ENCODE data around the gene DZANK1.
"Not testable (repeated sequence)": the region's sequence is repeated elsewhere in the genome, so short reads cannot be mapped to it uniquely, and the experiment has no call there.

The DZANK1 gene

DNA sequence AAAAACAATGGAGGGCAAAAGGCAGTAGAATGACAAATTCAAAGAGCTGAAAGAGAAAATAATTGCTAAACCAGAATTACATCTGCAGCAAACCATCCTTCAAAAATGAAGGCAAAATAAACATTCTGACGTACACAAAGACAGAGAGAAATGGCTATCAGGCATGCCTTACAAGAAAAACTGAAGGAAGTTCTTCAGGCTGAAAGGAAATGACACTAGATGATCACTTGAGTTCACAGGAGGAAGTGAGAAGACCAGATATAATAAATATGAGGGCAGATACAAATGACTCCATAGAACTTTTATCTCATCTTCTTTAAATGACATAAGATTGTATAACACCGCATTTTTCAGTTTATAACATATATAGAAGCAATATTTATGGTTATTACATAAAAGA, 30.0 kb downstream of the DZANK1 start:
- no peak for DNase-seq

DNA sequence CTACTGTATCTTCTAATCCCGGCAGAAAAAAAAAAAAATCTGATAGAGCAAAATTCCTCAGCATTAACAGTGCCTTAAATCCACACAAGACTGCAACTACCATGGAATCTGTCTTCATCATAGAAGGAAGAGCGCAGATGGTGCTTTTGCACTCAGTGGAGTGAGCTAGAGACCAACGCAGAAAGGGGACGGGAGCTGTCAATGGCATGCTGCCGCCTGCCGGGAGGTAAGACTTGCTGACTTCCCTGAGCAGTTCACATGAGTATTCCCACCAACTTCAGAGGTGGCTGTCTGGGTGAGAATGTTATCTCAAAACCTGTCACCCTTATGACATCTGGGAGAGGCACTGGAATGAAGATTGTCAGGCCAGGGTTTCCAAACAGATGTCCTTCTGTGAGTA, 35.6 kb downstream of the DZANK1 start:
- no peak for DNase-seq

DNA sequence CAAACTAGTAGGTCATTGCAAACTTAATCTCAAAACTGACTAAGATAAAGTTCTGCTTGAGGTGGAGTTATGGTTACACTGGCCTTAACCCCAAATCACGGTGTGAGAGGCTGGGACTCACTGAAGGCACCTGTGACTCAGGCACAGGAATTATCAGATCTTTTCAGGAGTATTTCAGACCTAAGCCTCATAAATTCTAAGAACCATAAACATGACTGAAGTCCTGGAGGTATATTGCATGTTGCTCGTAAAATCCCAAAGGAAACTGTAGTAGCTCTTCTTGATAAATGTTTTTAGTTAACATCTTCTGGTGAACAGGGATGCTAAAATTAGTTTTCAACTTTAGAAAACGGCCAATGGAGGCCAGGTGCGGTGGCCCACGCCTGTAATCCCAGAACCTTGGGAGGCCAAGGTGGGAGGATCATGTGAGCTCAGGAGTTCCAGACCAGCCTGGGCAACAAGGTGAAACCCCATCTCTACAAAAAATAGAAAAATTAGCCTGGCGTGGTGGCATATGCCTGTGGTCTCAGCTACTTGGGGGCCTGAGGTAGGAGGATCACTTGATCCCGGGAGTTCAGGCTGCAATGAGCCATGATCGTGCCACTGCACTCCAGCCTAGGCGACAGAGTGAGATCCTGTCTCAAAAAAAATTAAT, 36.5 kb downstream of the DZANK1 start:
- DNase-seq = no peak

DNA sequence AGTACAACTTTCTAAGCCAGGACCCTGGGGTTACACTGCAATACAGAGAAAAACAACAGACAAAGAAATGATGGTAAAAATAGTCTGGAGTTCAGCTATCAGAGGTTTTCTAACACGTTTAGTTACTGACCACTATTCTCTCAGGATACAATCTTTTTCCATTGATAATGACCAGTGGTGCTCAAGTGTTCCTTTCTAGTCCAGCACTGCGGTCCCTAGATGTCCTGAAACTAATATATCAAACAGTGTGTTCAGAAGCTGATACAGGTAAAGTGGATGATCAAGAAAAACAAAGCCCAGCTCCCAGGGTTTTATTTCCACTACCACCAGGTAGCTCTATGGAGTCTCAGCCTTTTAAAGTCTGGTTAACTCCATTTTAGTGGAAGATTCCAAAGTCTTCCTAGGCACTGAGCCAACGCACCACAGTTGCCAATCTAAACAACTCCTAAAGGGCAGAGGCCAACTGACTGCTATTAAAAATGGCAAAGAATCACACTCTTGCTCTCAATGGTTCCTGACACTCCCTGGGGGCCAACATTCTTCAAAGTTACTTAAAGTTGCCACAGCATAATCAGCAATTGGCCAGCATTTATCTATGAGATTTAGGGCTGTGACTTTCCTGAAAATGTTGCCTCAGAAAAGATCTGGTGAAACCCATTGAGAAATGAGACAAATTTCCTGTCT, 38.2 kb downstream of the DZANK1 start:
- no peak for DNase-seq

DNA sequence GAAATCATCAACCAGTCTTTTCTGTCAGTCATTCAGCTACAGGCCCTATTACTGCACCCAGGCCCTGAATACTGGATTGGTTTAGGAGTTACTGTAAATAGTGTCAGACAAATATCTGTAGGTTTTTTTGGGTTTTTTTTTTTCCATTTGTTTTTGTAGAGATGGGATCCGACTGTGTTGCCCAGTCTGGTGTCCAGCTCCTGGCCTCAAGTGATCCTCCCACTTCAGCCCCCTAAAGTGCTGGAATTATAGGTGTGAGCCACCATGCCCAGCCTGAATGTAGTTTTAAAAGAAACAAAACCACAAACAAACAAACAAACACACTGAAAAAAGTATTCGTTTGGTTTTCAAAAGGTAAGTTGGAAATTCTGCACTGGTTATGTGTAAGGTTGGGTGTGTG, 39.6 kb downstream of the DZANK1 start:
- DNase-seq = no peak

DNA sequence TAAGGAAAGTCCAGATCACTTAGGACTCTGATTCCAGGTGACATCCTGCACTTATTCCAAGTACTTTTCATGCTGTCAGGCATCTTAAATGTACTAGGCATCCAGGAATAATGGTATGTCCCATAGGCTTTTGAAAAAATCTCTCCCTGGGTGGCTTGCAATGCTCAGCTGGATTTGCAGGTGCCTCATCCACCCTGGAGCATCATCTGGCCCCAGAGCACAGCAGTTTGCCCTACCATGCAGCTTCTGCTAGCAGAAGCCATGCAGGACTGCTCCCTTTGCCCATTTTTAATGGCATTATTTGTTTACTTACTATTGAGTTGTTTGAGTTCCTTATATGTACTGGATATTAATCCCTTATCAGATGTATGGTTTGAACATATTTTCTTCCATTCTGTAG, 45.2 kb downstream of the DZANK1 start:
- no peak for DNase-seq

DNA sequence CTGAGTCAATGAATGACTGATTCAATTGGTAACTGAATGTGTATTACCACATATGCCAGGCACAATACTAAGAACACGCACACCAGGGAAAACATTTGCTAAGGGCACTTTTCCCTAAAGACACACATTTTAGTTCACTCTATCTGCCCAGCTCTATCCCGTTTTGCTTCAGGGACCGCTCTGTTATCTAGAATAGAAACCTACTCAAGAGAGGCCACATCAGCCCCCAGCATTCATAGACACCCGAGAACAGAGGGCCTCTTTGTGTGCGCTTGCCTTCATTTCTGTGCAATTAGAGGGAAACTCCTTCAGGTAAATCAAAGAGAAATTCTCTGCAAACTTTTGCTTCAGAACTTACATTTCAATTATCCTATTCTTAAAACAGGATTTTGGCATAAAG, 50.3 kb downstream of the DZANK1 start:
- no peak for DNase-seq

DNA sequence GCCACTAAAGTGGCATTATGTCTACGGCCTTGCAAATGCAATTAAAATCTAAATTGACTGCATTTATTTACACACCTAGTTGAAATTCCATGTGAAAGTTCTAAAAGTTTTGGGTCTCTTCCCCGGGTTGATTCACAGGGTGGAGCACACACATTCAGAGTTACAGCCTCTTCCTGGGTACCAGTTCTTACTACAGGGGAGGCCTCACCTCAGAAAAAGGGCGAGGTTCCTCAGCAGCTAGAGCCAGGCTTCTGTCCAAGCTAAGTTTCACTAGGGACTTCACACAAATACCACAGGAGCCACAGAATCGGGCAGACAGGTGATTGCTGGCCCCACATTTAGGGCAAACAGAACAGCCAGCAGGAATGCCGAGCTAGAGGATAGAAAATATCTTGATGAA, 52.7 kb downstream of the DZANK1 start:
- no peak for DNase-seq

DNA sequence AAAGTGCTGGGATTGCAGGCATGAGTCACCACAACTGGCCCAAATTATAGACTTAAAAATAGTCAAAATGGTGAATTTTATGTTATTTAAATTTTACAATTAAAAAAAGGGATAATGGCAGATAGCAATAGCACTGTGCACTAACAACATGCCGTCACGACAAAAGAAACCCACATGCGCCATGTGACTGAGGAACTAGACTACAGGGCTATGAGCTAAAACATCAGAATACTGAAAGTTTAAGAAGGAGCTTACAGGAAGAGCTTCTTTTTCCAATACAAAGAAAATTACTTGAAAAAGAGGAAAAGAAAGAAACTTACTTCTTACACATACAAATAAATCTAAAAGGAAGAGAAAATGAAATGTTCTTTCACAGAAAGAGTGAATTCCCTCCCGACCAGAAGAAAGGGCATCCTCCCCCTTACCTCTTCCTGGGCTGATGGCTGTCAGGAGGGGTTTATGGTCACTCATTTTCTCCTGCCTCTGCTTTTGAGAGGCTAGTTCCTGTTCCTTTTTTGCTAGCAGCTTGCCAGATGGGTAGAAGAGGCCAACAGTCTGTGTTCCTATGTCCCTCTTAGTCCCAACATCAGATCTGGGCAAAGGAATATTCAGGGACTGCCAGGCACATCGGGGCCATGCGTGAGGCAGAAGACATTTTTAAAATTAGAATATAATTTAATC, 54.5 kb downstream of the DZANK1 start:
- DNase-seq = no peak

DNA sequence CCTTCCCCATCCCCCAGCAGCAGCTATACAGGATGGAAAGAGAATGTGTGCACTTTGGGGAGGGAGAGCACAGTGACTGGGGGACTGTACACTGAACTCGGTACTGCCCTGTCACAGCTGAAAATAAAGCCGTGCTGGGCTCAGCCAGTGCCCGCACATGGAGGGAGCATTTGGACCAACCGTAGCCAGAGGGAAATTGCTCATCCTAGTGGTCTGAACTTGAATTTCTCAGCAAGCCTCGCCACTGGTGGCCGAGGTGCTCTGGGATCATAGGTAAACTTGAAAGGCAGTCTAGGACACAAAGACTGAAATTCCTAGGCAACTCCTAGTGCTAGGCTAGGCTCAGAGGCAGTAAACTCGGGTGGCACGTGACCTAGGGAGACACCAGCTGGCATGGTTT, 61.0 kb downstream of the DZANK1 start:
- no peak for DNase-seq

DNA sequence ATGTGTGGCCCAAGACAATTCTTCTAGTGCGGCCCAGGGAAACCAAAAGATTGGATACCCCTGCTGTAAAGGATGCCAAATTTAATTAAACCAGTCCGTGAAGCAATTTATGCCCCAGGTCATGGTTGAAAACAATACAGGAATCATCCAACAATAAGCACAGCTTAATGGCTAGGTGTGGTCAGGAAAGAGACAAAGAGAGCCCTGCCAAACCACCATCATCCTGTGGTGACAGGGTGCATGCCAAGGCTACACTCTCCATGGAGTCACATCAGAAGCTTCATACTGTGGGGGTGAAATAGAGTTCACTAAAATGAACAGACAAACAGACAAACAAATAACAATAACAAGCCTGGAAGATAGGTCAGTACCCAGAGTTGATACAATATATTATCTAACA, 62.7 kb downstream of the DZANK1 start:
- no peak for DNase-seq

DNA sequence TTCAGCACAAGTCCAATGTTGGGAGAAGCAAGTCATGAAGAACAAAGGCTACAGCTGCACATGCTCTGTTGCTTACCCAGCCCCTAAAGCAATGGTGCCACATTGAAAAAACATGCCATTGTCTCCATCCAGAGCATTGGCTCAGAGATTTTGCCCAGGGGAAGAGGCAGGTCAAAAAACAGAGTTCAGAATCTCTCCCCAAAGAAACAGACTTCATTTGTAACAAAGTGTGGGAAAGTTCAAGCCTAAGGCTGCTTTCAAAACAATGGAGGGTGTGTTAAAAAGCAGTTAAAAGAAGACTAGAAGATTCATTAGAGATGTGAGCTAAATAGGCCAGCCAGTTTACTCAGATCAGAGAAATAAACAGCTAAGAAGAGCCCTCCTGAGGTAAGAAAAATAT, 63.6 kb downstream of the DZANK1 start:
- DNase-seq = no peak

DNA sequence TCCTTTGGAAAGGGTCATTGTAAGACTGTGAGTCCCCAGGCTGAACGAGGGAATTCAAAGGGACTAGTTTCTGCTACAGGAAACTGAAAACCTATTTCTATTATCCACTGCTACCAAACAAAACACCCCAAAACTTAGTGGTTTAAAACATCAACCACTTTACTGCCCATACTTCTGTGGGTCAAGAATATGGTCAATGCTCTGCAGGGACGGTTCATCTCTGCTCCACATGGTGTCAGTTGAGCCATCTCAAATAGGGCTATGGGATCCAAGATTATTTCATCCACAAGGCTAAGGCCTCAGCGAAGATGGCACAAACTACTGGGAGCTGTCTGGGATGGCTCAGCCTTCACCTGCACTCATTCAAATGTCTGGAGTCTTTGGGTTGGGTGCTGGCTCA, 65.5 kb downstream of the DZANK1 start:
- DNase-seq = no peak

DNA sequence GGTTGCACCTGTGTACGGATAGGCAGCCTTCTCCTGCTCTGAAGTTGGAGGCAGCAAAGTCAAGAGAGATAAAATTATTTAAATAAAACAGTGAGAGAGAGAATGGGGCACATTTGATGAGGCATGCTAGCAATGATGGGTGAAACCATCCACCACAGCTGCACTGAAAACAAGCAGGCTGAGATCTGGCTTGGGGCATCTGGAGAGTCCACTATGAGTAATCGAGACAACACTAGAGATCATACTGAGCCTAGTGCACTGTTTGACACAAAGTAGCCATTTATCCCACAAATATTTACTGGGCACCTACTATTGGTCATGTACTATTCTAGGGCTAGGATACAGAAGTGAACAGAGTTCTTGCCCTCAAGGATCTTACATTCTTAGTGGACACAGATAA, 66.4 kb downstream of the DZANK1 start:
- DNase-seq = no peak

DNA sequence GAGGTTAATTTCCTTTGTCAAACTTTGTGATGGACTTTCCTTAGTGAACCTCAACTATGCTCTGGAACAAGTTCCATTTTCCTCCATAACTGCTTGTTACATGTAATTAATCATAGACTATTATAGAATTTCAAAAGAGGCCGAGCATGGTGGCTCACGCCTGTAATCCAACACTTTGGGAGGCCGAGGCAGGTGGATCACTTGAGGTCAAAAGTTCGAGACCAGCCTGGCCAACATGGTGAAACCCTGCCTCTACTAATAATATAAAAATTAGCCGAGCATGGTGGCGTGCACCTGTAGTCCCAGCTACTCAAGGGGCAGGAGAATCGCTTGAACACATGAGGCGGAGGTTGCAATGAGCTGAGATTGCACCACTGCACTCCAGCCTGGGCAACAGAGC, 68.1 kb downstream of the DZANK1 start:
- DNase-seq = not testable (repeated sequence)

DNA sequence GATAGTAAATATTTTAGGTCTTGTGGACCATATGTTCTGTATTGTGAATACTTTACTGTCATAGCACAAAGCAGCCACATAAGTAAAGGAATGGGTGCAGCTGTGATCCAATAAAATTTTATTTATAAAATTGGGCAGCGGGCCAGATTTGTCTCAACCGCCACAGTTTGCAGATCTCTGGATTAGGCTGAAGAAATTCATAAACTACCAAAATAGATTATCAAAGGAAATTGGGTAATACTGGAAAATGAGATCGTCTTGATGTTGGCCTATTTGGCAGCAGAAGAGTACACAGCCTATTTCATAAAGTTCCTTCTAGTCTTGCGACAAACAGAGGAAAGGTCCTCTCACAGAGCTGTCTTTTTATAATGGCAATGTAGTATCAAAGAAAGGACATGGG, 69.8 kb downstream of the DZANK1 start:
- DNase-seq = no peak

DNA sequence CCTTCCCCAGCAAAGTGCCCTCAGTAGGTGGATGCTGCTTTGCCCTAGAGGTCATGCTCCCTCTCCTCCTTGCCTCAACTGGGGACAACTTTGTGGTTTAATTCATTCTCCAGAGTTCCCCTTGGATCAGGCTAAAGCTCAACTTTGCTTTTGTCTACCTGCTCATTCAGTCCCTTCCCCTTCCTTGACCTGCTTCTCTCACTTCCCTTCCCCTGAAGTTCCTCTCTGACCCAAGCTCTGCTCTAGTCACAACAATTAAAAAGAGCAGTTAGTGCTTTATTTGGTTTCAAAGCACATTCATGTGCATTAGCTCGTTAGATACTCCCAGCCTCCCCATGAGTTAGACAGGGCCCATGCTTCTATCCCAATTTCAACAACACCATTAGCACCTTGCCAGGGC, 71.3 kb downstream of the DZANK1 start:
- no peak for DNase-seq

DNA sequence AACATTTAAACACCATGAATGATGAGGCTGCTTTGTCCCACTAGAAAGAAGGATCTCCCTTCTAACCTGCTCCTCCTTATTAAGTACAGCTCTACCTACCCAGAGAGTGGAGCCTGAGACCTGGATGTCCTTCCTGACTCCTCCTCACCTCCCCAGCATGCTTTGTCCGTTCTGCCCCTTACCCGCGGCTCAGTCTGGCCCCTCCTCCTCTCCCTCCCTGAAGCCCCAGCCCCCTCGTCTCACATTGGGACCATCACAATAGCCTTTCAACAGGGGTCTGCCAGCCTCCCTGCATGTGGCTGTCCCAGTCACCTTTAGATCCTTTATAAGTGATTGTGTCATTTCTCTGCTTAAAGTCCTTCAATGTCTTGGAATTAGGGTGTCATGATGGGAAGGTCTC, 72.5 kb downstream of the DZANK1 start:
- DNase-seq = no peak

DNA sequence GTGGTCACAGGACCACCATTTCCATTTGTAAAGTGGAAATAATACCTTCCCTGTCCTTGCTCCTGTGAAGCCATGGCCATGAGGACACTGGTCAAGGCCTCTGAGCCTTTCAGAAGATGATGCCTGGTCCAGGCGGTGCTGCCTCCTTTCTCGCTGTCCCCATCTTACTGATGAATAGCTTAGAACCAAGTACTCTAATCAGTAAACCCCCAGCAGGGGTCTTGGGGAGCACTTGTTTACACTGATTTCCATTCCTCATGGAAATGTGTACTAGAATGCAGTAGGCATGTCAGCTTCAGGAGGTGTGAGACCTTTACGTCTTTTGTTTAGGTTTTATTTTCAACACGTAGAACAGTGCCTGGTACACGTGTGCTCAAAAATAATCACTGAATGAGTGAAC, 75.1 kb downstream of the DZANK1 start:
- DNase-seq = no peak

DNA sequence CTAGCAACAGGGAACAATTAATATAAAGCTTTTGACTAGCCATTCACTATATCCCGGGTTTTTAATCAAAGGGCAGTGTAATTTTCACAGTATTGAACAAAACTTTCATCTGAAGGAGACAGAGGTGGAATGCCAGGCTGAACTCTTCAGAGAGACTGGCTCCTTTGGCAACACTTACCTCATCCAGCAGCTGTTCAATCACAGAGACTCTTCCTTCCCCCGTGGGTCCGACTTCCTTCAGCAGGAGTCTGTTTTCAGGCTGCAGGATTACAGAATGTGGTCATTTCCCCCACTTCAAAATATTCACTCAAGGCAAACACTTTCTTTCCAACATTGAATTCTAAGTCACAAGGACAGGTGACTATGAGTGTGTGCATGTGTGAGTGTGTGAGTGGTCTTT, 76.6 kb downstream of the DZANK1 start:
- no peak for DNase-seq

DNA sequence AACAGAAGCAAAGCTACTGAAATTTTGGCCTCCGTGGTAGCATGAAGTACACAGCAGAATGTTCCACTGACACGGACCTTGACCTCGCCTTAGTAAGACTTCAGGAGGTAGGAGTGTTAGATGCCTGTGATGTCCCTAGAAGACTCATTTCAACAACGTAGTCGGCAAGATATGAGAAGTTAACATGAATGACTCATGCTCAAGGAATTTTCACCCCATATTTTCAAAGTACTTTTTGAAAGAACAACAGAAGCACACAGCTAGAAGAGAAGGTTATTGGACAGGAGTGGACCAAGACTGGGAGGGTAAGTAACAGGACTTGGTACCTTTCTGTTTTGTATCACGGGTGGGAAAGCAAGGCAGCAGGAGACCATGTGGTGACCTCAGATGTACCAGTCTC, 78.0 kb downstream of the DZANK1 start:
- DNase-seq = no peak

DNA sequence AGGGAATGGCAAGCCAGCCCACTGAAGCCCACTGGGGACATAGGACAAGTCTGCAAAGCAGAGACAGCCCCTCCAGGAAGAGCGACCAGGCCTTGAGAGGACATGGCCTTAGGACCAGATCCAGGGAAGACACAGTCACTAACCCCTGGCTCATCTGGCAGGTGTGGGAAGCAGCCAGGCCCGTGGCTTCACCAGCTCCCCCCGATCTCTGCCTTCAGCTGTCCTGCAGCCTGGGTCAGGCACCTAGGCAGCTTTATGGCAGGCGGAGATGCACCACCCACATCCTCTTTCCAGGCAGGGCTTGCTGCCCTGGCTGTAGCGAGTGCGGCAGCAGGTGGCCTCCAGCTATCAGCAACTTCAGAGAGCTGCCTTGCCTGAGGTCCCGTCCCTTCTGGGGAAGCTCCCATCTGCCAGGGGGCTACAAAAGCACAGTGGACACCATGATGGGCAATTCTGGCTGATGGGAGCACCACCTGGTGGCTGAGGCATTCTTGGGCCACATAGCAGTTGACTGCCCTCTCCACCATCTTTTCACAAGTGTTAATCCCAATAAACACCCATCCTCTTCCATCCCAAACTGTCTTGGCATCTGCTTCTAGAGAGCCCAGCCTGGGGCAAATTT, 85.8 kb downstream of the DZANK1 start:
- DNase-seq = no peak

DNA sequence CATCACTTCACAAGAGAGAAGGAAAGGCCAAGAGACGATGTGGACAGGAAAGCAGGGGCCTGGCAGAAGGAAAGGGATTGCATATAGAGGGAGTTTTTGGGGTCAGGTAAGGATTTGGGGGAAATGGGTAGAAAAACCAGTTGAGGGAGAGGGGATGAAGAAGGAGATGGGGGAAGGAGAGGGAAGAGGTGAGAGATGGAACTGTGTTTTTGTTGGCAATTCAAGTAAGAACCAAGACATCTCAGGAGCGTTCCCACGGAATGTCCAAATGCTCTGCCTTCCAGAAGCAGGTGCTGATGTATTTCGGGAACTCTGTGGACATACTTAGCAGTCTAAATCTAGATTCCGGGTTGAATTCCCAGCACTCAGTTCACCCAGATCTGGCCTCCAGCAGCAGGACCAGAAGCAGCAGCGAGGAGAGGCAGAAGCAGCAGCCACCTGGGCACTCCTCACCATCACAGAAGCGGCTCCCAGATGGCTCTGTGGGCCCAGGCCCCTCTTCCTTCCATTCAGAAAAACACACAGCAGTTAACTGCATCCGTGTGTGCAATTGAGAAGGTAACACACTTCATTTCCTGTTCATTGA, 88.8 kb downstream of the DZANK1 start:
- DNase-seq = no peak

DNA sequence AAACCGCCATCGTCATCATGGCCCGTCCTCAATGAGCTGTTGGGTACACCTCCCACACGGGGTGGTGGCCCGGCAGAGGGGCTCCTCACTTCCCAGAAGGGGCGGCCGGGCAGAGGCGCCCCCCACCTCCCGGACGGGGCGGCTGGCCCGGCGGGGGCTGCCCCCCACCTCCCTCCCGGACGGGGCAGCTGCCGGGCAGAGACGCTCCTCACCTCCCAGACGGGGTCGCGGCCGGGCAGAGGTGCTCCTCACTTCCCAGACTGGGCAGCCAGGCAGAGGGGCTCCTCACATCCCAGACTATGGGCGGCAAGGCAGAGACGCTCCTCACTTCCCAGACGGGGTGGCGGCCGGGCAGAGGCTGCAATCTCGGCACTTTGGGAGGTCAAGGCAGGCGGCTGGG, 91.3 kb downstream of the DZANK1 start:
- not testable (repeated sequence) for DNase-seq
